Neural cell (in vitro differentiated cells): ENCODE results near the gene SYMPK. TPM values are rescaled to one million over a fixed set of nuclear protein-coding genes. Genes with fewer than 3 reads are reported as not detected.

Source experiments
- H2AFZ ChIP-seq: fragments of 200-600, 300-800 bp; sonication (generic), shearing (Covaris generic); 2 replicates; pipeline ENCODE4 v1.6.0; 2014; ENCODE audit warnings: low read depth, mild to moderate bottlenecking, antibody characterized with exemption, low read length, moderate library complexity
- H3F3A ChIP-seq: fragments of 200-600 bp; shearing (Covaris generic); 2 replicates; pipeline ENCODE4 v1.6.1; 2016; ENCODE audit warnings: mild to moderate bottlenecking, moderate library complexity, mixed read lengths, antibody characterized with exemption, low read length; ENCODE audit not compliant: insufficient read depth, poor library complexity, severe bottlenecking
- H3K27ac ChIP-seq: fragments of 200-600, 300-800 bp; sonication (generic), shearing (Covaris generic); 2 replicates; pipeline ENCODE4 v1.5.1; 2014; ENCODE audit warnings: mild to moderate bottlenecking, low read length, moderate library complexity
- H3K27me3 ChIP-seq: fragments of 300-800, 200-600 bp; sonication (generic), shearing (Covaris generic); 2 replicates; pipeline ENCODE4 v1.6.0; 2014; ENCODE audit warnings: mild to moderate bottlenecking, low read depth, low read length, moderate library complexity; ENCODE audit not compliant: insufficient read depth
- H3K36me3 ChIP-seq: fragments of 300-800, 200-600 bp; sonication (generic), shearing (Covaris generic); 2 replicates; pipeline ENCODE4 v1.5.1; 2014; ENCODE audit warnings: mild to moderate bottlenecking, antibody characterized with exemption, low read length, moderate library complexity; ENCODE audit not compliant: insufficient read depth
- H3K4me2 ChIP-seq: fragments of 300-800, 200-600 bp; sonication (generic), shearing (Covaris generic); 2 replicates; pipeline ENCODE4 v1.6.0; 2014; ENCODE audit warnings: mild to moderate bottlenecking, low read length
- H3K4me3 ChIP-seq: fragments of 300-800, 200-600 bp; sonication (generic), shearing (Covaris generic); 2 replicates; pipeline ENCODE4 v1.5.1; 2014; ENCODE audit warnings: mild to moderate bottlenecking, low read length, moderate library complexity
- H3K79me2 ChIP-seq: fragments of 200-600 bp; shearing (Covaris generic); replicated peaks from 2 replicates; pipeline ENCODE4 v1.6.0; 2014; ENCODE audit warnings: mild to moderate bottlenecking, low read length, moderate library complexity; ENCODE audit not compliant: insufficient read depth
- H3K9ac ChIP-seq: fragments of 300-800, 200-600 bp; sonication (generic), shearing (Covaris generic); 2 replicates; pipeline ENCODE4 v1.6.1; 2016; ENCODE audit warnings: mild to moderate bottlenecking, low read length, mixed read lengths
- H3K9me2 ChIP-seq: fragments of 200-600 bp; shearing (Covaris generic); 2 replicates; pipeline ENCODE4 v1.6.1; 2016; ENCODE audit warnings: mild to moderate bottlenecking, low read length, mixed read lengths; ENCODE audit not compliant: insufficient read depth
- H3K9me3 ChIP-seq: fragments of 200-600, 300-800 bp; sonication (generic), shearing (Covaris generic); 2 replicates; pipeline ENCODE4 v1.6.1; 2016; ENCODE audit warnings: mild to moderate bottlenecking, mixed run types, low read length, moderate library complexity, mixed read lengths
- H4K20me1 ChIP-seq: fragments of 200-600 bp; shearing (Covaris generic); 2 replicates; pipeline ENCODE4 v1.6.1; 2016; ENCODE audit warnings: mild to moderate bottlenecking, mixed run types; ENCODE audit not compliant: insufficient read depth
- EP300 ChIP-seq: fragments of 450-650 bp; conservative IDR thresholded peaks from 2 replicates; pipeline ENCODE4 v1.6.1; 2014; ENCODE audit warnings: antibody characterized with exemption, mild to moderate bottlenecking, moderate library complexity; ENCODE audit not compliant: poor library complexity, severe bottlenecking
- EZH2 ChIP-seq: fragments of 200-600, 300-800 bp; shearing (Covaris generic), sonication (generic); IDR thresholded peaks from 2 replicates; pipeline ENCODE4 v1.6.1; 2014; ENCODE audit warnings: antibody characterized with exemption, low read length, borderline replicate concordance, mild to moderate bottlenecking; ENCODE audit not compliant: insufficient read depth, poor library complexity, severe bottlenecking
- MXI1 ChIP-seq: fragments of 450-650 bp; conservative IDR thresholded peaks from 2 replicates; pipeline ENCODE4 v1.6.1; 2014; ENCODE audit warnings: antibody characterized with exemption, mild to moderate bottlenecking; ENCODE audit not compliant: poor library complexity, severe bottlenecking
- POLR2AphosphoS5 ChIP-seq: IDR thresholded peaks from 2 replicates; pipeline ENCODE4 v1.6.1; 2012
- RAD21 ChIP-seq: fragments of 450-650 bp; conservative IDR thresholded peaks from 2 replicates; pipeline ENCODE4 v1.6.1; 2014; ENCODE audit warnings: antibody characterized with exemption, mild to moderate bottlenecking, moderate library complexity
- SMC3 ChIP-seq: fragments of 450-650 bp; conservative IDR thresholded peaks from 2 replicates; pipeline ENCODE4 v1.6.1; 2014; ENCODE audit warnings: antibody characterized with exemption, mild to moderate bottlenecking, moderate library complexity; ENCODE audit not compliant: poor library complexity
- TAF1 ChIP-seq: IDR thresholded peaks from 2 replicates; pipeline ENCODE4 v1.6.1; 2012; ENCODE audit warnings: low read depth
- polyA plus RNA-seq: library from polyadenylated mRNA; depleted of rRNA; stranded (reverse); fragments of >200 nt; gene quantifications from 2 replicates; pipeline ENCODE4 v1.2.3, GENCODE V29; 2014
- TF ChIP-seq, protein P1 (sequence below): IDR thresholded peaks from 2 replicates; pipeline ENCODE4 v1.6.1; 2012; ENCODE audit warnings: borderline replicate concordance
- TF ChIP-seq, protein P2 (sequence below): fragments of 450-650 bp; IDR thresholded peaks from 2 replicates; pipeline ENCODE4 v1.5.1; 2014; ENCODE audit warnings: antibody characterized with exemption, mild to moderate bottlenecking, moderate library complexity; ENCODE audit not compliant: poor library complexity, severe bottlenecking

The SYMPK gene
- polyA plus RNA-seq, 1 donor from 2014 or later = 22.2 TPM

DNA sequence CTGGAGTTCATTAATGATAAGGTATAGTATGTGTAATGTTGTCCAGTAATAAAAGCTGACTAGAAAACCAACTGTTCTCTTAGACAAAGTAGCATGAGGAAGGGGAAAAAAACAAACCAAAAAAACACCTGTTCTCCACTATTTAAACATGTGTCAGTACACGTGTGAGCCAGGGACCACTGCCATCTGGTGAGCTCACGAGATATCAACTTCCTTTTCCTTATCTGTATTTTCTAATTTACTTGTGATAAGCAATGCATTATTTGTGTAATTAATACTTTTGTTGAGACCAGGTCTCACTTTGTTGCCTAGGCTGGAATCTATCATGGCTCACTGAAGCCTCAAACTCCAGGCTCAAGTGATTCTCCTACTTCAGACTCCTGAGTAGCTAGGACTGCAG lies 89.6 kb downstream of the SYMPK start:
- H3K4me3 ChIP-seq = no peak overlapping the region
- no peaks in the 10 kb centered on the region for H3F3A ChIP-seq
- no peak overlapping the region for H3K27ac ChIP-seq
- H3K4me2 ChIP-seq = no peak overlapping the region
- no peak overlapping the region for H3K9ac ChIP-seq
- no peaks in the 10 kb centered on the region for H3K9me2 ChIP-seq
- no peak for TF ChIP-seq RAD21
- TF ChIP-seq EZH2 = no peak
- no peaks in the 10 kb centered on the region for H4K20me1 ChIP-seq
- no peaks in the 10 kb centered on the region for H3K36me3 ChIP-seq
- H3K27me3 ChIP-seq = peaks cover 6% of the 10 kb centered on the region
- H2AFZ ChIP-seq = no peak overlapping the region
- H3K9me3 ChIP-seq = no peaks in the 10 kb centered on the region
- no peaks in the 10 kb centered on the region for H3K79me2 ChIP-seq

DNA sequence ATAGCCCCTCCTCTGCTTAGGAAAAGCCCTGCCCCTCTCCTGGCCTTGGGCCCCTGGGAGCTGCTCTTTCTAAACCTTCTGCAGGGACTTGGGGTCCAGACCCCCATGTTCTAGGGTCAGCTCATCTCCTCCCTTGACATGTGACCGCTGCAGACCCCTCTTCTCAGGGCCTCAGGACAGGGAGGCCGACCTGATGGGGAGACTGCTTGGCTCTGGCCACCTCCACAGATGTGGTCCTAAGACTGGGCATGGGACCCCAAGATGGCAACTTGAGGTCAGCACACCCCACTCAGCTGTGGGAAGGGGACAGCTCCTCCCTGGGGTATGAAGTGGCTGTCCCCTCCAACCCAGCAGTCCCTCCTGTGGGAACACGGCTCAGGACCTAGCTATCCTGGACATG lies 90.0 kb downstream of the SYMPK start:
- Histone ChIP-seq H3K9ac (no peak overlapping the region), H3K27me3 (peaks cover 10% of the 10 kb centered on the region), H2AFZ (no peak overlapping the region), H3K27ac (no peak overlapping the region), H3K36me3 (no peaks in the 10 kb centered on the region), H3K4me3 (no peak overlapping the region), H3F3A (no peaks in the 10 kb centered on the region), H3K4me2 (no peak overlapping the region), H3K79me2 (no peaks in the 10 kb centered on the region), H4K20me1 (no peaks in the 10 kb centered on the region), H3K9me2 (no peaks in the 10 kb centered on the region), H3K9me3 (no peaks in the 10 kb centered on the region)
- no peak for TF ChIP-seq SMC3

DNA sequence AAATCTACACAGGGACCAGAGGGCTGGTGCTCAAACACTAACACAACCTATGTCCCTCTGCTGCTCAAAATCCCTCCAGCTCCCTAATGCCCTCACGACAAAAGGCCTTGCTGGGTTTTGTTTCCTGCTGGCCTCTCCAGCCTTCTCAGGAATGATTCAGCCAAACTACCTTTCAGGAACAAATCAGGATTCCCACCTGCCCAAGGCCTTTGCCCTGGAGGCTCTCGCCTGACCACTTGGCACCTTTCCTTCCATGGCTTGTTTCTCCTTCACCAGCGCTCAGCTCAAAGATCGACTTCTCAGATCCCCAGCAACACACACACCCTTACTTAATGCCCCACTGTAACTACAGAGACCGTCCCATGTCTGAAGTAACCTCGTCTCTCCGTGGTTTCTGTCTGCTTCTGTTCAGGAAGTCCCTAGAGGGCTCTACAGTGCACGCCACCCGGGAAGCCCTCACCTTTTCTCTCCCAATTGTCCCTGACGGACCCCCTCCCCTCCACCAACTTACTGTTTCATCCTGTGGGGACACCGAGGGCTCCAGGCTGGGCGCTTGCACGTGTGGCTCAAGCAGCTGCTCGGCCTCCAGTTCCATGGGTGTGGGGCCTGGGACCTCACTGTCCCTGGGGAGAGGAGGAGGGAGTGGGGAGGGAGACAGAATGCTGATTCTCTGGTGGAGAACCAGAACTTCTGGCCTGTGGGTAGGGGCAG lies 90.7 kb downstream of the SYMPK start:
- Histone ChIP-seq H4K20me1 (no peaks in the 10 kb centered on the region), H3K27ac (no peak overlapping the region), H3K4me2 (no peak overlapping the region), H3K79me2 (no peaks in the 10 kb centered on the region), H3K9me2 (no peaks in the 10 kb centered on the region), H3K4me3 (no peak overlapping the region), H2AFZ (no peak overlapping the region), H3K27me3 (peaks cover 16% of the 10 kb centered on the region), H3K9ac (no peak overlapping the region), H3K9me3 (no peaks in the 10 kb centered on the region), H3K36me3 (no peaks in the 10 kb centered on the region), H3F3A (no peaks in the 10 kb centered on the region)
- TF ChIP-seq RAD21 = no peak
- TF ChIP-seq TAF1 = no peak
- TF ChIP-seq EP300 = no peak

DNA sequence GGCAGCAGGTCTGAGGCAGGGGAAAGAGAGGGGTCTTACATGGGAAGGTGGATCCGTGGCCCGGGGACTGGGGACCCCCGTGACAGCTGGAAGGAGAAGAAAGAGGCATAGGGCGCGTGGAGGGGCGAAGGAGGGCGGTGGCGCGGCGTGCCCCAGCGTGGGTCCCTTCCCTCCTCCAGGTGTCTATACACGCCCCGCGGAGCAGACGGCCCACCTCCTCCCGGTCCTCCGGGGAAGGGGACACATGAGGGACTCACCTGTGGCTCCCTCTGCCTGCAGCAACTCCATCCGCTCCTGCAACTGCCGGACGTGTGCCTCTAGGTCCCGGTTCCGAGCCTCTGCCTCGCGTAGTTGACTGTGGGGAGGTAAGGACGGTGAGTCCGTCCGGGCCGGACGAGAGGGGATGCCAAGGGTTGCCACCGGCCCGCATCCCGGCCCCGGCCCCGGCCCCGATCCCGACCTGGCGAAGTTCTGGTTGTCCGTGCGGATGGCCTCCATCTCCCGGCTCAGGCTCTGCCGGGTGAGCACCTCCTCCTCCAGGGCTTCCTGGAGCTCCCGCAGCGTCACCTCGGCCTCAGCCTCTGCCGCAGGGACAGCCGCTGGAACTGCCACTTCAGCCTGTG lies 91.5 kb downstream of the SYMPK start:
- TF ChIP-seq, protein P1, sequence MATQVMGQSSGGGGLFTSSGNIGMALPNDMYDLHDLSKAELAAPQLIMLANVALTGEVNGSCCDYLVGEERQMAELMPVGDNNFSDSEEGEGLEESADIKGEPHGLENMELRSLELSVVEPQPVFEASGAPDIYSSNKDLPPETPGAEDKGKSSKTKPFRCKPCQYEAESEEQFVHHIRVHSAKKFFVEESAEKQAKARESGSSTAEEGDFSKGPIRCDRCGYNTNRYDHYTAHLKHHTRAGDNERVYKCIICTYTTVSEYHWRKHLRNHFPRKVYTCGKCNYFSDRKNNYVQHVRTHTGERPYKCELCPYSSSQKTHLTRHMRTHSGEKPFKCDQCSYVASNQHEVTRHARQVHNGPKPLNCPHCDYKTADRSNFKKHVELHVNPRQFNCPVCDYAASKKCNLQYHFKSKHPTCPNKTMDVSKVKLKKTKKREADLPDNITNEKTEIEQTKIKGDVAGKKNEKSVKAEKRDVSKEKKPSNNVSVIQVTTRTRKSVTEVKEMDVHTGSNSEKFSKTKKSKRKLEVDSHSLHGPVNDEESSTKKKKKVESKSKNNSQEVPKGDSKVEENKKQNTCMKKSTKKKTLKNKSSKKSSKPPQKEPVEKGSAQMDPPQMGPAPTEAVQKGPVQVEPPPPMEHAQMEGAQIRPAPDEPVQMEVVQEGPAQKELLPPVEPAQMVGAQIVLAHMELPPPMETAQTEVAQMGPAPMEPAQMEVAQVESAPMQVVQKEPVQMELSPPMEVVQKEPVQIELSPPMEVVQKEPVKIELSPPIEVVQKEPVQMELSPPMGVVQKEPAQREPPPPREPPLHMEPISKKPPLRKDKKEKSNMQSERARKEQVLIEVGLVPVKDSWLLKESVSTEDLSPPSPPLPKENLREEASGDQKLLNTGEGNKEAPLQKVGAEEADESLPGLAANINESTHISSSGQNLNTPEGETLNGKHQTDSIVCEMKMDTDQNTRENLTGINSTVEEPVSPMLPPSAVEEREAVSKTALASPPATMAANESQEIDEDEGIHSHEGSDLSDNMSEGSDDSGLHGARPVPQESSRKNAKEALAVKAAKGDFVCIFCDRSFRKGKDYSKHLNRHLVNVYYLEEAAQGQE = no peak
- no peak for TF ChIP-seq RAD21
- TF ChIP-seq, protein P2, sequence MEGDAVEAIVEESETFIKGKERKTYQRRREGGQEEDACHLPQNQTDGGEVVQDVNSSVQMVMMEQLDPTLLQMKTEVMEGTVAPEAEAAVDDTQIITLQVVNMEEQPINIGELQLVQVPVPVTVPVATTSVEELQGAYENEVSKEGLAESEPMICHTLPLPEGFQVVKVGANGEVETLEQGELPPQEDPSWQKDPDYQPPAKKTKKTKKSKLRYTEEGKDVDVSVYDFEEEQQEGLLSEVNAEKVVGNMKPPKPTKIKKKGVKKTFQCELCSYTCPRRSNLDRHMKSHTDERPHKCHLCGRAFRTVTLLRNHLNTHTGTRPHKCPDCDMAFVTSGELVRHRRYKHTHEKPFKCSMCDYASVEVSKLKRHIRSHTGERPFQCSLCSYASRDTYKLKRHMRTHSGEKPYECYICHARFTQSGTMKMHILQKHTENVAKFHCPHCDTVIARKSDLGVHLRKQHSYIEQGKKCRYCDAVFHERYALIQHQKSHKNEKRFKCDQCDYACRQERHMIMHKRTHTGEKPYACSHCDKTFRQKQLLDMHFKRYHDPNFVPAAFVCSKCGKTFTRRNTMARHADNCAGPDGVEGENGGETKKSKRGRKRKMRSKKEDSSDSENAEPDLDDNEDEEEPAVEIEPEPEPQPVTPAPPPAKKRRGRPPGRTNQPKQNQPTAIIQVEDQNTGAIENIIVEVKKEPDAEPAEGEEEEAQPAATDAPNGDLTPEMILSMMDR = no peak
- TF ChIP-seq EP300 = no peak
- no peak for TF ChIP-seq MXI1
- TF ChIP-seq POLR2AphosphoS5 = no peak
- Histone ChIP-seq H3K79me2 (no peaks in the 10 kb centered on the region), H3K36me3 (no peaks in the 10 kb centered on the region), H3K27me3 (peaks cover 22% of the 10 kb centered on the region), H3K27ac (no peak overlapping the region), H3K9ac (no peak overlapping the region), H3F3A (no peaks in the 10 kb centered on the region), H2AFZ (no peak overlapping the region), H4K20me1 (no peaks in the 10 kb centered on the region), H3K4me3 (no peak overlapping the region), H3K4me2 (no peak overlapping the region), H3K9me3 (no peaks in the 10 kb centered on the region), H3K9me2 (no peaks in the 10 kb centered on the region)
